GM12878 (cell line): ENCODE measurements around the gene L1CAM. TPM values are rescaled to one million over a fixed set of nuclear protein-coding genes. Genes with fewer than 3 reads are reported as not detected.

Source experiments
- ATAC-seq: fragments of 200-7000 bp; cut with Tn5 transposase; 3 replicates; pipeline ENCODE4 v1.9.1; 2020; ENCODE audit warnings: mild to moderate bottlenecking, moderate library complexity
- BruUV-seq: library from RNA; stranded (reverse); fragments of 400-500 nt; replicated peaks from 2 replicates; lab custom pipeline; 2021; lab: Mats Ljungman, UMichigan
- CTCF ChIA-PET: fragments of 300-600 bp; sonication (Branson Sonifier 250); formaldehyde crosslinking; extraction: SDS; loops from one replicate; lab custom pipeline; 2021; ENCODE audit warnings: inconsistent platforms; lab: Yijun Ruan, JAX
- POLR2A ChIA-PET: fragments of 350-600 bp; formaldehyde crosslinking; extraction: SDS; loops from one replicate; lab custom pipeline; 2021; ENCODE audit warnings: inconsistent platforms; lab: Charles Lee
- RAD21 ChIA-PET: fragments of 300-600 bp; sonication (Branson Sonifier 250); formaldehyde crosslinking; loops from one replicate; lab custom pipeline; 2023; ENCODE audit warnings: antibody characterized with exemption; ENCODE audit not compliant: unreplicated experiment; lab: Charles Lee
- SMC1A ChIA-PET: fragments of 300-600 bp; sonication (Branson Sonifier 250); formaldehyde crosslinking; loops from one replicate; lab custom pipeline; 2023; ENCODE audit not compliant: unreplicated experiment, uncharacterized antibody; lab: Charles Lee
- DNase-seq: peaks from one replicate; pipeline ENCODE4 v3.0.0-alpha.2; 2011; ENCODE audit warnings: low read depth, low spot score
- FAIRE-seq: peaks from 3 replicates; lab custom pipeline; 2011; peaks lifted over from hg19 to GRCh38; lab: Jason Lieb, UNC
- H2AFZ ChIP-seq: 2 replicates; pipeline ENCODE4 v1.6.0; 2011; ENCODE audit warnings: low read depth, low read length, control low read depth; ENCODE audit not compliant: control insufficient read depth
- H3K27ac ChIP-seq: 2 replicates; pipeline ENCODE4 v1.5.1; 2011; ENCODE audit warnings: control low read depth; ENCODE audit not compliant: control insufficient read depth, insufficient read depth
- H3K27me3 ChIP-seq, 2 experiments: replicated peaks in 1 of 2; 2 replicates each; pipeline versions ENCODE4 v1.6.0 to v1.6.1; 2011; ENCODE audit warnings: low read length in 1 of 2; ENCODE audit not compliant: control insufficient read depth in 2 of 2, insufficient read depth in 2 of 2
- H3K36me3 ChIP-seq, 2 experiments: 2 replicates each; pipeline ENCODE4 v1.5.1; 2011; ENCODE audit warnings: low read length in 1 of 2; ENCODE audit not compliant: control insufficient read depth in 2 of 2, insufficient read depth in 2 of 2
- H3K4me1 ChIP-seq: 2 replicates; pipeline ENCODE4 v1.6.1; 2011; ENCODE audit warnings: mild to moderate bottlenecking, low read length, moderate library complexity, mixed read lengths; ENCODE audit not compliant: control insufficient read depth, insufficient read depth
- H3K4me2 ChIP-seq: 2 replicates; pipeline ENCODE4 v1.6.0; 2011; ENCODE audit warnings: control low read depth; ENCODE audit not compliant: control insufficient read depth, insufficient read depth
- H3K4me3 ChIP-seq: fragments of 200-600 bp; sonication (generic); 2 replicates; pipeline ENCODE4 v1.5.1; 2016
- H3K79me2 ChIP-seq: 2 replicates; pipeline ENCODE4 v1.6.0; 2011; ENCODE audit warnings: low read length; ENCODE audit not compliant: control insufficient read depth, insufficient read depth
- H3K9ac ChIP-seq: 2 replicates; pipeline ENCODE4 v1.8.0; 2011; ENCODE audit warnings: low read length, control low read depth, mixed read lengths; ENCODE audit not compliant: control insufficient read depth, insufficient read depth
- H3K9me3 ChIP-seq: replicated peaks from 3 replicates; pipeline ENCODE4 v1.5.1; 2011; ENCODE audit warnings: mild to moderate bottlenecking, low read length; ENCODE audit not compliant: control insufficient read depth, insufficient read depth
- H4K20me1 ChIP-seq: 2 replicates; pipeline ENCODE4 v1.6.0; 2011; ENCODE audit not compliant: control insufficient read depth, insufficient read depth
- ATF7 ChIP-seq: fragments of 450-650 bp; IDR thresholded peaks from 2 replicates; pipeline ENCODE4 v1.6.1; 2016; ENCODE audit warnings: low read depth, mild to moderate bottlenecking
- BMI1 ChIP-seq: fragments of 450-650 bp; IDR thresholded peaks from 2 replicates; pipeline ENCODE4 v1.6.1; 2016; ENCODE audit warnings: mild to moderate bottlenecking, moderate library complexity, borderline replicate concordance
- CBX3 ChIP-seq: fragments of 200-600 bp; sonication (generic); IDR thresholded peaks from 2 replicates; pipeline ENCODE4 v1.6.1; 2016; ENCODE audit warnings: low read depth, borderline replicate concordance
- GABPA ChIP-seq: IDR thresholded peaks from 2 replicates; pipeline ENCODE4 v1.6.1; 2014; ENCODE audit warnings: antibody characterized with exemption, low read depth, mild to moderate bottlenecking, inconsistent platforms
- POLR2AphosphoS5 ChIP-seq: IDR thresholded peaks from 2 replicates; pipeline ENCODE4 v1.6.1; 2011; ENCODE audit warnings: mild to moderate bottlenecking, low read length, inconsistent platforms
- RUNX3 ChIP-seq: IDR thresholded peaks from 2 replicates; pipeline ENCODE4 v1.6.1; 2012; ENCODE audit warnings: low read length, inconsistent platforms
- SMC3 ChIP-seq: IDR thresholded peaks from 2 replicates; pipeline ENCODE4 v1.6.1; 2011; ENCODE audit warnings: low read length, improper control_type of control experiment, borderline replicate concordance
- SP1 ChIP-seq: IDR thresholded peaks from one replicate; pipeline ENCODE4 v1.6.1; 2011; ENCODE audit warnings: low read depth, low read length
- SREBF1 ChIP-seq: IDR thresholded peaks from 2 replicates; pipeline ENCODE4 v1.6.1; 2012; ENCODE audit warnings: mild to moderate bottlenecking, low read length
- SUPT20H ChIP-seq: IDR thresholded peaks from 2 replicates; pipeline ENCODE4 v1.6.1; 2011; ENCODE audit warnings: low read depth, mild to moderate bottlenecking, low read length, moderate library complexity, borderline replicate concordance; ENCODE audit not compliant: control insufficient read depth
- TBL1XR1 ChIP-seq: IDR thresholded peaks from 2 replicates; pipeline ENCODE4 v1.6.1; 2012; ENCODE audit warnings: low read depth, low read length, improper control_type of control experiment
- ZNF207 ChIP-seq: fragments of 450-650 bp; IDR thresholded peaks from 2 replicates; pipeline ENCODE4 v1.6.1; 2014; ENCODE audit warnings: antibody characterized with exemption, mild to moderate bottlenecking, borderline replicate concordance
- ZZZ3 ChIP-seq: IDR thresholded peaks from 2 replicates; pipeline ENCODE4 v1.6.1; 2011; ENCODE audit warnings: low read depth; ENCODE audit not compliant: control insufficient read depth, insufficient read length
- WGBS: methylation state at CpG from one replicate; pipeline ENCODE4 v1.1.6; 2016; ENCODE audit warnings: low lambda C conversion rate; ENCODE audit not compliant: insufficient replicate concordance, insufficient coverage; ENCODE audit errors: missing lambda C conversion rate; 5-methylcytosine and 5-hydroxymethylcytosine counted together
- in situ Hi-C: fragments of 300-500 bp; cut with MboI; formaldehyde crosslinking; loops from 9 replicates; pipeline ENCODE4 v1.14.3; 2018; ENCODE audit warnings: mixed read lengths
- intact Hi-C: fragments of 100-400 bp; cut with micrococcal nuclease; formaldehyde crosslinking; loops from one replicate; pipeline ENCODE4 v1.14.2; 2022; ENCODE audit not compliant: unreplicated experiment
- polyA plus RNA-seq, 11 experiments: library from polyadenylated mRNA; depleted of rRNA in 4 of 11; unstranded in 6 of 11; stranded (reverse) in 5 of 11; fragments of >200 nt; fragmentation: Nextera tagmentation in 4 of 11; fragmentation: Illumina TruSeq in 1 of 11; extraction: Ambion mirVana in 4 of 11; extraction: Trizol in 1 of 11; gene quantifications; 1 replicate in 1 of 11; 2 replicates in 10 of 11; pipeline versions ENCODE4 v1.2.1 to v1.2.3, GENCODE V29; 2011 to 2016; ENCODE audit warnings: inconsistent platforms in 2 of 11, missing spikeins in 2 of 11, low read depth in 1 of 11
- total RNA-seq, 4 experiments: library from RNA; depleted of rRNA in 3 of 4; stranded (reverse); fragments of >200 nt in 3 of 4; fragmentation: Illumina TruSeq in 1 of 4; extraction: Trizol in 1 of 4; gene quantifications; 2 replicates each; pipeline versions ENCODE4 v1.2.1 to v1.2.3, GENCODE V29; 2013 to 2021
- TF ChIP-seq, protein P1 (sequence below): IDR thresholded peaks from 2 replicates; pipeline ENCODE4 v1.6.1; 2011; ENCODE audit warnings: mild to moderate bottlenecking, low read depth, low read length, moderate library complexity; ENCODE audit not compliant: insufficient replicate concordance
- TF ChIP-seq, protein P2 (sequence below): IDR thresholded peaks from 2 replicates; pipeline ENCODE4 v1.6.1; 2011; ENCODE audit warnings: borderline replicate concordance, low read depth, mild to moderate bottlenecking, moderate library complexity, mixed read lengths, low read length; ENCODE audit not compliant: insufficient read depth; ENCODE audit errors: extremely low read length
- TF ChIP-seq, protein P3 (sequence below): fragments of 450-650 bp; IDR thresholded peaks from 2 replicates; pipeline ENCODE4 v1.6.1; 2017; ENCODE audit warnings: borderline replicate concordance
- TF ChIP-seq, protein P4 (sequence below): fragments of 450-650 bp; IDR thresholded peaks from 2 replicates; pipeline ENCODE4 v1.6.1; 2017; ENCODE audit warnings: mild to moderate bottlenecking, low read depth, inconsistent platforms; ENCODE audit not compliant: poor library complexity, severe bottlenecking
- TF ChIP-seq, protein P5 (sequence below): IDR thresholded peaks from 2 replicates; pipeline ENCODE4 v1.6.1; 2011; ENCODE audit warnings: borderline replicate concordance, low read depth, mild to moderate bottlenecking, moderate library complexity, low read length; ENCODE audit not compliant: insufficient read depth, poor library complexity, severe bottlenecking

Gene L1CAM
- total and polyA plus RNA-seq, 10 of the 15 experiments (the other 5 are each of a cell fraction or from before 2014, with no cell fraction given): 0.01 to 0.64 (median 0.09) TPM; not detected in 5

DNA sequence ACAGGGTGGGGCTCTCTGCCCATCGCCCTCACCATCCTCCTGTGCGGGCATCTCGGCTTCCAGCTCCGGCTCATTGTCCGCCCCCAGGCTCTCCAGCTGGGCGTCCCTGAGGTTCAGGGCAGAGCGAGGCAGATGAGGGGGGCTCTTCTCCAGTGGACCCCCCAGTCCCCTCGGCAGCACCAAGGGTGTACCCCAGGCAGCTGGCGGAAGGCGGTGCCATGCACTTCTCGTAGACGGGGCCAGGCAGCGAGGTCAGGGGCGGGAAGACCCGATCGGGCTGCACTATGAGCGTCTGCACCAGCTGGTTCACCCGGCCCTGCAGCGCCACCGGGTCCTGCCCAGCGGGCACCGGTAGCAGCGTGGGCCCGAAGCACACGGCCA, 24.0 kb upstream of the L1CAM start:
- WGBS: 90% methylated on average over 22 of the region's 25 CpGs
- H3K9ac ChIP-seq: no peak overlapping the region
- TSS peak; percentile 34 for BruUV-seq
- no peak overlapping the region for H3K27ac ChIP-seq
- ATAC-seq: no peak
- H3K36me3 ChIP-seq: no peaks in the 10 kb centered on the region; a peak in 2 of 4 replicates
- no peak overlapping the region for H2AFZ ChIP-seq
- intact Hi-C loops: no loop called here
- H3K27me3 ChIP-seq: no peaks in the 10 kb centered on the region
- H3K79me2 ChIP-seq: no peaks in the 10 kb centered on the region
- POLR2A ChIA-PET: interaction anchor here (0.6 kb wide), 1 partner anchor 66 kb away, joined by 6 read pairs; no protein-coding TSS in a partner anchor
- no peaks in the 10 kb centered on the region for H4K20me1 ChIP-seq
- SMC1A ChIA-PET: no interaction called here
- no peaks in the 10 kb centered on the region for H3K4me1 ChIP-seq
- no peak for DNase-seq
- no peak for FAIRE-seq
- in situ Hi-C loops: no loop called here
- RAD21 ChIA-PET: interaction anchor here (1.0 kb wide), 1 partner anchor 13 kb away, joined by 3 read pairs; no protein-coding TSS in a partner anchor
- no peaks in the 10 kb centered on the region for H3K9me3 ChIP-seq
- H3K4me3 ChIP-seq: no peak overlapping the region
- no peak overlapping the region for H3K4me2 ChIP-seq
- CTCF ChIA-PET: interaction anchor here (1.1 to 1.7 kb wide), 2 partner anchors 14 to 37 kb away, joined by 3 to 6 read pairs; no protein-coding TSS in a partner anchor
- TF ChIP-seq, protein P1, sequence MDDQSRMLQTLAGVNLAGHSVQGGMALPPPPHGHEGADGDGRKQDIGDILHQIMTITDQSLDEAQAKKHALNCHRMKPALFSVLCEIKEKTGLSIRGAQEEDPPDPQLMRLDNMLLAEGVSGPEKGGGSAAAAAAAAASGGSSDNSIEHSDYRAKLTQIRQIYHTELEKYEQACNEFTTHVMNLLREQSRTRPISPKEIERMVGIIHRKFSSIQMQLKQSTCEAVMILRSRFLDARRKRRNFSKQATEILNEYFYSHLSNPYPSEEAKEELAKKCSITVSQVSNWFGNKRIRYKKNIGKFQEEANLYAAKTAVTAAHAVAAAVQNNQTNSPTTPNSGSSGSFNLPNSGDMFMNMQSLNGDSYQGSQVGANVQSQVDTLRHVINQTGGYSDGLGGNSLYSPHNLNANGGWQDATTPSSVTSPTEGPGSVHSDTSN: no peak
- TF ChIP-seq ZNF207 (no peak), POLR2AphosphoS5 (no peak), SMC3 (no peak), SP1 (no peak), RUNX3 (no peak), ATF7 (no peak), CBX3 (no peak), SUPT20H (no peak), BMI1 (no peak), ZZZ3 (no peak), TBL1XR1 (no peak), GABPA (no peak), SREBF1 (no peak)
- TF ChIP-seq, protein P2, sequence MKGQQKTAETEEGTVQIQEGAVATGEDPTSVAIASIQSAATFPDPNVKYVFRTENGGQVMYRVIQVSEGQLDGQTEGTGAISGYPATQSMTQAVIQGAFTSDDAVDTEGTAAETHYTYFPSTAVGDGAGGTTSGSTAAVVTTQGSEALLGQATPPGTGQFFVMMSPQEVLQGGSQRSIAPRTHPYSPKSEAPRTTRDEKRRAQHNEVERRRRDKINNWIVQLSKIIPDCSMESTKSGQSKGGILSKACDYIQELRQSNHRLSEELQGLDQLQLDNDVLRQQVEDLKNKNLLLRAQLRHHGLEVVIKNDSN: no peak
- TF ChIP-seq, protein P3, sequence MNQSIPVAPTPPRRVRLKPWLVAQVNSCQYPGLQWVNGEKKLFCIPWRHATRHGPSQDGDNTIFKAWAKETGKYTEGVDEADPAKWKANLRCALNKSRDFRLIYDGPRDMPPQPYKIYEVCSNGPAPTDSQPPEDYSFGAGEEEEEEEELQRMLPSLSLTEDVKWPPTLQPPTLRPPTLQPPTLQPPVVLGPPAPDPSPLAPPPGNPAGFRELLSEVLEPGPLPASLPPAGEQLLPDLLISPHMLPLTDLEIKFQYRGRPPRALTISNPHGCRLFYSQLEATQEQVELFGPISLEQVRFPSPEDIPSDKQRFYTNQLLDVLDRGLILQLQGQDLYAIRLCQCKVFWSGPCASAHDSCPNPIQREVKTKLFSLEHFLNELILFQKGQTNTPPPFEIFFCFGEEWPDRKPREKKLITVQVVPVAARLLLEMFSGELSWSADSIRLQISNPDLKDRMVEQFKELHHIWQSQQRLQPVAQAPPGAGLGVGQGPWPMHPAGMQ: no peak
- TF ChIP-seq, protein P4, sequence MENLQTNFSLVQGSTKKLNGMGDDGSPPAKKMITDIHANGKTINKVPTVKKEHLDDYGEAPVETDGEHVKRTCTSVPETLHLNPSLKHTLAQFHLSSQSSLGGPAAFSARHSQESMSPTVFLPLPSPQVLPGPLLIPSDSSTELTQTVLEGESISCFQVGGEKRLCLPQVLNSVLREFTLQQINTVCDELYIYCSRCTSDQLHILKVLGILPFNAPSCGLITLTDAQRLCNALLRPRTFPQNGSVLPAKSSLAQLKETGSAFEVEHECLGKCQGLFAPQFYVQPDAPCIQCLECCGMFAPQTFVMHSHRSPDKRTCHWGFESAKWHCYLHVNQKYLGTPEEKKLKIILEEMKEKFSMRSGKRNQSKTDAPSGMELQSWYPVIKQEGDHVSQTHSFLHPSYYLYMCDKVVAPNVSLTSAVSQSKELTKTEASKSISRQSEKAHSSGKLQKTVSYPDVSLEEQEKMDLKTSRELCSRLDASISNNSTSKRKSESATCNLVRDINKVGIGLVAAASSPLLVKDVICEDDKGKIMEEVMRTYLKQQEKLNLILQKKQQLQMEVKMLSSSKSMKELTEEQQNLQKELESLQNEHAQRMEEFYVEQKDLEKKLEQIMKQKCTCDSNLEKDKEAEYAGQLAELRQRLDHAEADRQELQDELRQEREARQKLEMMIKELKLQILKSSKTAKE: no peak
- TF ChIP-seq, protein P5, sequence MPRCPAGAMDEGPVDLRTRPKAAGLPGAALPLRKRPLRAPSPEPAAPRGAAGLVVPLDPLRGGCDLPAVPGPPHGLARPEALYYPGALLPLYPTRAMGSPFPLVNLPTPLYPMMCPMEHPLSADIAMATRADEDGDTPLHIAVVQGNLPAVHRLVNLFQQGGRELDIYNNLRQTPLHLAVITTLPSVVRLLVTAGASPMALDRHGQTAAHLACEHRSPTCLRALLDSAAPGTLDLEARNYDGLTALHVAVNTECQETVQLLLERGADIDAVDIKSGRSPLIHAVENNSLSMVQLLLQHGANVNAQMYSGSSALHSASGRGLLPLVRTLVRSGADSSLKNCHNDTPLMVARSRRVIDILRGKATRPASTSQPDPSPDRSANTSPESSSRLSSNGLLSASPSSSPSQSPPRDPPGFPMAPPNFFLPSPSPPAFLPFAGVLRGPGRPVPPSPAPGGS: no peak
